GM21786 (cell line): ENCODE results near the gene GRAPL.
"Not testable (repeated sequence)": the region's sequence is repeated elsewhere in the genome, so short reads cannot be mapped to it uniquely, and the experiment has no call there.

Experiments used
- ATAC-seq: cut with Tn5 transposase; IDR thresholded peaks from one replicate; pipeline ENCODE4 v1.9.1; 2021; ENCODE audit not compliant: unreplicated experiment

Gene GRAPL

DNA sequence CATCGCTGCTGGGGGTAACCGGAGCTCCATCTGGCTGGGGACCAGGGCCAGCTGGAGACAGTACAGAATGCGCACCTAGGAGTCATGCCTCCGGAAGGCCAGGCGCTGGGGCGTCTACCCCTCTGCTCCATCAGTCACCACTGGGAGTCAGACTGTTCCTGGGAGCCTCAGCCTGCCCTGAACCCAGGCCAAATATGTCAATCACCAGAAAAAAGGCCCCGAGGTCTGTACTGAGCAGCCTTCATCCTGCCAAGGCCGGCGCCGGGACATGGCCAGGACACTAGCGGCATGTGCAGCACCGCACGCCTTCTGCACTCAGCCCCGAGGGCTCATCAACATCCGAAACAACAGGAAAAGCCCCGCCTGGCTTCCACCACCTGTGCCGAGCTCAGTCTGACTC lies 8.7 kb downstream of the GRAPL start:
- not testable (repeated sequence) for ATAC-seq

DNA sequence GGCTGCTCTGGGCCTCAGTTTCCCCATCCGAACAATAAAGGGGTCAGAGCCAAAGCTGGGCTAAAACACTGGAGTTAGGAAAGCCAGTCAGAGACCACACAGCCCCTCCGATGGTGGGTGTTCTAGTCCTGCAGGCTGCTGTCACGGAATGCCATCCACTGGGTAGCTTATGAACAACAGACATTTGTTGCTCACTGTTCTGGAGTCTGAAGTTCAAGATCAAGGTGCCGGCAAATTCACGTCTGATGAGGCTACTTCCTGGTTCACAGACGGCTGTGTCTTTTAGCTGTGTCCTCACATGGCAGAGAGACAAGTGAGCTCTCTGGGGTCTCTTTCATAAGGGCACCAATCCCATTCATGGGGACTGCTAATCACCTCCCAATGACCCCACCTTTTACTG lies 9.2 kb downstream of the GRAPL start:
- ATAC-seq, result not testable (repeated sequence)

DNA sequence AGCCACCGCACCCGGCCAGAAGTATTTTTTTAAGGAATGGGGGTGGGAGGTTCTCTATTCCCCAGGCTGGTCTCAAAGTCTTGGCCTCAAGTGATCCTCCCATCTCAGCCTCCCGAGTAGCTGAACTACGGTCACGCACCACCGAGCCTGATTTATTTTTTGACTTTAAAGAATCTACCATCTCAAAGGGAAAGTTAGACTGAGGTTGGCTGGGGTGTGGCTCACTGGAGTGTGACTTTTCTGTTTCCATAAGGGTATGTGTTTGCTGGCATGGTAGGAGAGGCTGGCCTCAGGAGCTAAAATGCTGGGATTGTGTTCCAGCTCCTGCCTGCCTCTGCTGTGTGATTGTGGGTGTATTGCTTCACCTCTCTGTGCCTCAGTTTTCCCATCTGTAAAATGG lies 10.6 kb downstream of the GRAPL start:
- not testable (repeated sequence) for ATAC-seq

DNA sequence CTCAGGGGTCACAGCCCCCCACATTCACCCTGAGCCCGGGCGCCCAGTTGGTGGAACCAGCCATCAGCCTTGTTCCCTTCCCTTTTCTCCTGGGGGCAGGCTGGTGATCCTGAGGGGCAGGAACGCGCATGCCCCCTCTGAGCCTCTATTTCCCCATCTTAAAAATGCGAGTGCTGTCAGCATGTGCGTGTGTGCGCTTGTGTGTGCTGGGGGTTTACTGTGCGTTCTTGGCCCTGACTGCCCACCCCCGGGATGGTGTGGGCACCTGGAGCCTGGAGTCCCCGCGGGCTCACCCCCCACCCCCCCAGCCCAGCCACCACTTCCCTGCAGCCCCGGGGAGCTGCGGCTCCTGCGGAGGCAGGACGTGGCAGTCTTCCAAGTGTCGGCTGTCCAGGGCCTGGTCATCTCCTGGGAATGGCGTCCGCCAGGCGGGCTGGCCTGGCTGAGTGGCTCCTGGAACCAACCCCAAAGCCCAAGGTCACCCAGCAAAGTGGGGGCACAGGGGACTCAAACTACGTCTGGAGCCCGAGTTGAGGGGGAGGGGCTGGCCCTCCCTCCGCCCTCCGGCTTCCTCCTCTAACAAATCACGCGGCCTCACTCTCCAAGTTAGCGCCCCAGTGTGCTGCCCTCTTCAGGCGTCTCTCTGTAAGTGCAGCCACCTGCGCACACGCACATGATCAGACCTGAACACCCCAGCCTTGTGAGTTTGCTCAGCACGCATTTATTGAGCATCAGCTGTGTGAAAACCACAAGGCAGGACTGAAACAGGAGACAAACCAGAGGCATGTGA lies 14.2 kb downstream of the GRAPL start:
- ATAC-seq, result peak; percentile 64

DNA sequence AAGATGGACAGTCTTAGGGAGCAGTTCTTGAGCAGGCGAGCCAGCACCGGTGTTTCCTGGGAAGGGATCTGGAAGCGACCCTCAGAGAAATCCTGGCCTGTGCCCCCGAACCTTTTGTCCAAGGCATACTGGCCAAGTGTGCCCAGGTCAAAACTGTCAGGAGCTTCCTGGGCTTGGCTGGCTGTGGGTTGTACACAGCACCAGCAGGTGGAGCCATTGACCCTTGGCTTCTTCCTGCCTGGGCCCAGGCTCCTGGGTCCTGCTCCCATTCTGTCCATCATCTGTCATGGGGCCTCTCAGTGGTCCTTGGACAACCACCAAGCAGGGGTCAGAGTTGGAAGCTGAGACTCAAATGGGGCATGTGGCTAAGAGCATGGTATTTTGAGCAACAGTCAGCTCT lies 15.0 kb downstream of the GRAPL start:
- ATAC-seq, result not testable (repeated sequence)

DNA sequence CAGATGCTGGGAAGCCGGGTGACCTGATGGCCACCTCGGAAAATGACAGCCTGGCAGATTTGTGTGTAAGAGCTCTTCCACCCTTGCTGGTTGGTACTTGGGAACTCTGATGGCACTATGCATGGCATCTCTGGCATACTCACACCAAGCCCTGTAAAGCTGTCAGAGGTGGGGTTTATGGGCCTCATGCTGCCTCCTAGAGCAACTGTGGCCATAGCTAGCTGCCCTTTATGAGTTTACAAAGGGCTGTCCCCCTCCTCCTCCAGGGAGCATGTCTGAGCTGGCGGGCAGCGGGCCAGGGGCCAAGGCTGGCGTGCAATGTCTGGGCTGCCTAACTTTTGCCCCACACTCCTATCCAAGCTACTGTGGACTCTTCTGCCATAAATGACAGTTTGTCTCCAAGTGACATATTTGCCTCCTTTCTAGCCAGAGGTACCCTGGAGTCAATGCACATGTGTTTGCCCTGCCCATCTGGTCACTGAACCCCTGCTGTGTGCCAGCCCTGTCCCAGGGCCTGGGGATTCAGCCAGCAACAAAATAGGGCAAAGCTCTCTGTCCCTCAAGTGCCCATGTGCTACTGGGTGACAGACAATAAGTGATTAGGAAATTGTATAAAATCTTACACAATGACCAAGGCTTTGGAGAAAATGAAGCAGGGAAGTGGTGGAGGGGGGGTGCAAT lies 15.8 kb downstream of the GRAPL start:
- not testable (repeated sequence) for ATAC-seq

DNA sequence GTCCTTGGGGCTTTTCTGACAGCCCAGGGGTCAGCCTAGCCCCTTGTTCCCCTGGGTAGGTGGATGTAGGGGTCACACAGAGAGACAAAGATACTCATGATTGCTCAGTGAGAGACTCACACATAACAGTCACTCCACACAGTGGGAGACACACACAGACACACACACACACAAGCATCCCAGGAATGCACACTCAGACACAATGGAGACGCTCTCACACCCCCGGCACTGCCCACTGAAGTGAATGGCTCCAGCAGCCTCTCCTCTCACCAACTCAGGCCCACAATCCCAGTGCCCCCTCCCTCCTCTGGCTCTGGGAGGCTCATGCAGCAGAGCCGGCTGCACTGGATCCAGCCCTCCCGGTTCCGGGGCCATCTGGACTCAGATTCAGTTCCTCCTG lies 17.0 kb downstream of the GRAPL start:
- ATAC-seq, result not testable (repeated sequence)

DNA sequence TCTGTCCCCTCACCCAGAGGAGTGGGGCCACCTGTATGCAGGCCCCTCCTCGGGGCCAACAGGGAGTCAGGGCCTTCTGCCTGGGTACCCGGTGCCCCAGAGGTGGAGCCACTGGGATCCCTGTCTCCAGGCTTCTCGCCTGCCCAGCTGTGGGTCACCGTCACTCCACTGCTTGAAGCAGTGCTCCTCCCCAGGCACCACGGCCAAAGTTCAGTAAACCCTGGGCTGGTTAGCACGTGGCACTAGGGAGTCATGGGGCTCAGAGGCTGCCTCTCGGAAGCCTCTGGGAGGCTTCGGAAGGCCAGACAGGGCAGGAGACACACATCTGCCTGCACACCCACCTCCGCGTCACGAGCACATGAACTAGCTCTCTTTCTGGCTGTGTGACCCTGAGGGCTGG lies 18.1 kb downstream of the GRAPL start:
- not testable (repeated sequence) for ATAC-seq

DNA sequence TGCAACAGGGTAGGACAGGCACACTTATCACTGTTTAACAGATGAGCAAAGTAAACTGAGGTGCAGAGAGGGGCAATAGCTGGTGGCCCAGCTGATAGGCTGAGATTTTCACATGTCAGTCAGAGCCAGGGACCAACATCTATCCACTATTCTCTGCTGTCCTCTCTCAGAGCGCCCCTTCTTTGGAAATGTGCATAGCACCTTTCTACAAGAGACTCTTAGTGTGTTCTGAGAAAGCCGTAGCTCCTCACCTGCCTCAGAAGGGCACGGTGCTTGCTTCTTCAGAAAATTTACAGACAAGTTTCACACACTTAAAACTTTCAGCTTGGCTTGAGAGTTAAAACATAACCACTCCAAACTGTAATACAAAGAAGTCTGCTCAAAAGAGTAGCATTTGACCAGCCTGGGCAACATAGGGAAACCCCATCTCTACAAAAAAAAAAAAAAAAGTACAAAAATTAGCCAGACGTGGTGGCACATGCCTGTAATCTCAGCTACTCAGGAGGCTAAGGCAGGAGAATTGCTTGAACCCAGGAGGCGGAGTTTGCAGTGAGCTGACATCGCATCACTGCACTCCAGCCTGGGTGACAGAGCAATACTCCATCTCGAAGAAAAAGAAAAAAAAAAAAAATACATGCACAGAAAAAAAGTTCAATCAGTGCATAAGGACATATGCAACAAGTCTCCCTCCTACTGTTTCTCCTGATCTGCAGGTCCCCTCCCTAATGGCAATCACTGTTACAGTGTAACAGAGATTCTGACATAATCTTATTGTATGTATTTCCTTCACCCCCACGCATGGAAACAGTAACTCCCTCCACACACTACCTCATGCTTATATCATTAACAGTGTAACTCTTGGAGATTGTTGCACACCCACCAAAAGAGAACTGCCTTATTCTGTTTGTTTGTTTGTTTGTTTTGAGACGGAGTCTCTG lies 23.6 kb downstream of the GRAPL start:
- not testable (repeated sequence) for ATAC-seq

DNA sequence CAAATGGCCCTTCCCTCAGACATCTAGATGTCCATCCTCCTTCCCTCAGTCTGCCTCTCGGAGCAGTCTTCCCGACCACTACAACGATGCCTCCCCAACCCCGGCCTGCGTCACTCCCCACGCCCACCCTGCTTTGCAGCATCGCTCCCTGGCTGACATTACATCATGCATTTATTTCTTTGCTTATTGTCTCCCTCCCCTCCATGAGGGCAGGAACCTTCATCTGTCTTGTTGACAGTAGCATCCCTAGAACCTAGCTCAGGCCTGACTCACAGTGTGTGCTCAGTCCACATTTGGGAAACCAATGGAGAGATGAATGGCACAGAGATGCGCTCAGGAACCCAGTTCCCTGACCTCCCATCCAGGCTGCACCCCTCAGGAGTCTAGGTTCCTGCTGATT lies 30.2 kb downstream of the GRAPL start:
- not testable (repeated sequence) for ATAC-seq

DNA sequence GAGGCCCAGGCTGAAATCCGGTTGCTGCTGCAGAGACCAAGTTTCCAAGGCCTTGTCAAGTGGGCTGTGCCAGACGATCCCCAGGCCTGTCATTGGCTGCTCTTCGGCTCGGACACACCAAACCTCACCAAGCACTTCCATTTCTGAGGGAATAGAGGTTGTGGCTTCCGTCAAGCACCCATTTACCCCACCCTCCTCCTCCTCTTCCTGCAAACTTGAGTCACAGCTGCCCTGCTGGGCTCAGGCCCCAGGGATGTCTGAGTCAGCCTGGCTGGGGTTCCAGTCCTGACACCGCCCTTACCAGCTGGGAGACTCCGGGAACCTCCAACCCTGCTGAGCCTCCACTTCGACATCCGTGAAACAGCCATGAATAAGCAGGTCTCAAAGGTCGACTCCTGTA lies 31.1 kb downstream of the GRAPL start:
- not testable (repeated sequence) for ATAC-seq

DNA sequence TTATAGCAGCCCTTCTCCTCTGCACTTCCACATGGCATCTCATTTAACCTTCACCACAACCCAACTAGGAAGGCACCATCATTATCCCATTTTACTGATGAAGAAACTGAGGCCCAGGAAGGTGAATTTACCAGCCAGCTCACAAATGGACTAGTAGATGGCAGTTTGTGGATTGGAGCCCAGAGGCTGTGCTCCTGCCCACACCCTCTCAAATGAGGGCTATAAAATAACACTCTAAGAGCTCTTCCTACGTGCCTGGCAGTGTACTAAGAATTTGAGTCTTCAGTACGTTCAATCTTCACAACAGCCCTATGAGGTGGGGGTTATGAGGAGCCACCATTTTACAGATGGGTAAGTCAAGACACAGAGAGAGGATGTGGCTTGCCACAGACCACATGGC lies 31.5 kb downstream of the GRAPL start:
- ATAC-seq, result not testable (repeated sequence)

DNA sequence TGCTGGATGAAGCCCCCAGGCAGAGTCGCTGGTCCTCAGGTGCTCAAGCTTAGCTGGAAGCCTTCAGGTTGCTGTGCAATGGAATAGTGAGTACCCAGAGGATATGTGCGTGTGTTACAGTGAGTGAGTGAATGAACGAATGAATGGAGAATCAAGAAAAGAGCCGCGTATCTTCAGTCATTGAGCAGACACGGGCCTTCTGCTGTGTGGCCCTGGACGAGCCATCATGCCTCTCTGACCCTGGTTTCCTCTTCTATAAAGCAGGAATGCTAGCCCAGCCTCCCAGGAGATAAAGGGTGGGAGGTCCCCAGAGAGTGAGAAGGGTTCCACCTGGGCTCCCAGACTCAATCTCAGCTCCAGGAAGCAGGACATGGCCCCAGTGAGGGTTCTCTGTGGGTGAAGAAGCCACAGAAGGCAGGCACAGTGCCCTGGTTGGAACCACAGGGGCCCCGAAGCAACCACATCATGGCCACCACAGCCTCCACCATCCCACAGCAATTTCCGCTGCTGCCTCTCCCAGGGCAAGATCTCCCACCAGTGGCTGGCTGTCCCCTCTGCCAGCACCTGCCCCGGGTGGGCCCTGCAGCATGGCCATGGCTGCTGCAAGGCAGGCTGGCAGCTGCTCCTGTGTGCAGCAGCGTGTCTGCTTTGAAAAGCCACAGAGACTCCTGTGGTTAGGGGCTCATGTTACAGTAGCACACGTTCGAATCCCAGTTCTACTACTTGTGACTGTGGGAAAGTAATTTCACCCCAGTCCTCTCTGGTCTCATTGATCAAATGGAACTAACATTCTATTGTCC lies 34.1 kb downstream of the GRAPL start:
- ATAC-seq, result peak; percentile 70

DNA sequence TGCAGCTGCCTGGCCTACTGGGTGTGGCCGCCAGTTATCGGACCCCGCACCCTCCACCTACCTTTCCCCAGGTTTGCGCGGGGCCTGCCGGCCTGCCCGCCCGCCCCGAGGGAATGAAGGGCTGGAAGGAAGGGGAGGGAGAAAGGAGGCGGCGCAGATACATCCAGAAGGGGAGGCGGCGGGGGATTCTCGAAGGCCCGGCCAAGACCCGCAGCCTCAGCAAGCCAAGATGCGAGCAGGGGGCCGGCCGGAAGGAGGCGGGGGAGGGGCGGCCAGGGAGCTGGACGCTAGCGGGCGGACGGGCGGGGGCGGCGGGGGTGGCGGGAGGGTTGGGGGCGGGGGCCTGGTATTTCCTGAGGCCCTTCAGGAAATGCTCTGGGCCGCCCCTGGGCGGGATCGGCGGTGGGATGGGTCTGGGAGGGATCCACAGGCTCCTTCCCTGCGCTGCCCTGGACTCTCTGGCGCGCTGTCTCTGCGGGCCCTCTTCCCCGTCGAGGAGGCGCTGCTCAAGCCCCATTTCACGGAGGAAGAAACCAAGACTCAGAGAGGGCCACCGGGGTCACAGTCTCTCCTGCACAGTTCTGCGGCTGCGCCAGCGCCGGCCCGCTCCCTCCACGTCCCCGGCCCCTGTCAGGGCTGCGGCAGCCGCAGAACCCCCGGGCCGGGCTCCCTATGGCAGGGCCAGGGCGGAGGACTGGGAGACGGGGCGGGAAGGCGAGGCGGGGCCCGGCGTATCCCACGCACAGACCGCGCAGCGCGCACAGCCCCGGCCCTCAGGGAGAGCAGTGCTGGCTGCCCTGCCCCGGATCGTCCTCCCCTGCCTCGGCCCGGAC lies 35.2 kb downstream of the GRAPL start:
- not testable (repeated sequence) for ATAC-seq

DNA sequence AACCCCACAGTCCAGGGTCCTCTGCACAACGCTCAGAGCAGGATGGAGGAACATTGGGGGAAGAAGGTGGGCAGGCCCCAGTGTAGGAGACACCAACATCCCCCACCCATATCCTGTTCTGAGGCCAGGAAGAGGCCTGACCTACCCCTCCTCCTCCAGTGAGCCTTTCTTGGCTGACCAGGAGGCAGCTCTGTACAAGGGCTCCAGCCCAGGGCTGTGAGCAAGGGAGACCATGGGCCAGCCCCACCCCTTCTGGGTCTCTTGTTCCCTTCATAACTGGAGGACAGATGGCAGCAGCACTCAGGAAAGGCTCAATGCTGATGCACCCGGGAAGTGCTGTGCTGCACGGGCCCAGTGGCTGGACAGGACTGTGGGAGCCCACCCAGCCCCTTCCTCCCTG lies 47.0 kb downstream of the GRAPL start:
- ATAC-seq, result not testable (repeated sequence)

DNA sequence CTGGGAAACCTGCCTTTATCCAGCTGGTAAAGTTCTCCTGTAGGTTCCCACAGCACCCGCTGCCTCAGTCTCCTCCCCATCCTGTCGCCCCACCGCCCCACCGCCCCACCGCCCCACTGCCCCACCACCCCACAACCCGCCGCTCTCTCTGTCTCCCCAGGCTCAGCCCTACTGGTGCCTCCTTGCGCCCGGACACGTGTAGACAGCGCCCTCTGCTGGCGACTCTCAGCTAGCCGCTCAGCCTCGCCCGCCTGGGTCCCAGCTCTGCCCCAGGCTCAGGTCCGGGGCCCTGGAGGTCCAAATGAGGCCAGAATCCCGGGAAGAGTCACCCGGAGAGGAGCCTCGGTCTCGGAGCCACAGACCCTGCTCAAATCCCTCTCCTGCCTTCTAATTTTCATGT lies 48.0 kb downstream of the GRAPL start:
- ATAC-seq, result not testable (repeated sequence)

DNA sequence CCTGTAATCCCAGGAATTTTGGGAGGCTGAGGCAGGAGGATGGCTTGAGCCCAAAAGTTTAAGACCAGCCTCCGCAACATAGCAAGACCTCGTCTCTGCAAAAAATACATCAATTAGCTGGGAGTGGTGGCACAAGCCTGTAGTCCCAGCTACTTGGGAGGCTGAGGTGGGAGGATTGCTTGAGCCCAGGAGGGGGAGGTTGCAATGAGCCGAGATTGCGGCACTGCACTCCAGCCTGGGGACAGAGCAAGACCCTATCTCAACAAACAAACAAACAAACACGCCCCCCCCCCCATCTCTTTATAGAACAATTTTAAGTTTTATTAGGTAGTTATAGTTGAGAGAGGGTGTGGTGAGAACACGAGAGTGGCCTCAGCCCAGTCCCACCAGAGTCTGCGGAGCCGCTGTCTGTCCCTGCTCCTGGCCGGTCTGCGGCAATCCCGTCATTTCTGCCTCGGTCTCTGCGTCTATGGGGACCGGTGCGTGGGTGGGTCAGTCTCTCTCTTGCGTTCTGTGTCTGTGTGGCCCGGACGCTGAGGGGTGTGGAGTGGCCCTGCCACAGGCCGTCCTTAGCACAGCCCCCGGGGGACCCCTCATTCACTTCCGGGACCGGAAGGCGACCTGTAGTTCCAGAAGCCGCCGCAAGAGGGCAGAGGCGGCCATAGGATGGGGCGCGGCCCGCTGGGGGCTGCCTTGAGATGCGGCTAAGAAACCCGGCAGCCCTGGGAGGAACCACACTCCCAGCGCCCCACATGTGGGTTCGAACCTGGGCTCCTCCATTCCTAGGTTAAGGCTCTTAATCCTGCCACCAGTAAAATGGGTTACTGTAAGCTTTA lies 53.9 kb downstream of the GRAPL start:
- ATAC-seq, result peak; percentile 66
